Activated CD8-positive, alpha-beta memory T cell treated with anti-CD3 and anti-CD28 coated beads, Interleukin-2, amount 50 U/mL, for 1 hour (primary cell): ENCODE data around the gene ALDOC.
"Not testable (repeated sequence)": the region's sequence is repeated elsewhere in the genome, so short reads cannot be mapped to it uniquely, and the experiment has no call there.

Experiments
- DNase-seq: peaks from one replicate; pipeline ENCODE4 v3.0.0-alpha.2; 2020; ENCODE audit errors: extremely low read depth

The ALDOC gene

GRCh38 chr17:28582513-28582912, 5.8 kb upstream of the ALDOC start:
- no peak for DNase-seq

- no peak for DNase-seq
Observed at GRCh38 chr17:28580959-28581358, 4.3 kb upstream of the ALDOC start.

GRCh38 chr17:28579526-28579925, 2.8 kb upstream of the ALDOC start:
- no peak for DNase-seq

GRCh38 chr17:28578246-28579195, 1.8 kb upstream of the ALDOC start:
- no peak for DNase-seq

GRCh38 chr17:28577466-28577824, 750 bp upstream of the ALDOC start:
- no peak for DNase-seq

- not testable (repeated sequence) for DNase-seq
Observed at GRCh38 chr17:28576016-28576415, 679 bp downstream of the ALDOC start.

- no peak for DNase-seq
Observed at GRCh38 chr17:28575126-28575795, 1.4 kb downstream of the ALDOC start.

- DNase-seq = no peak
Observed at GRCh38 chr17:28574526-28574925, 2.2 kb downstream of the ALDOC start.

- DNase-seq = no peak
Observed at GRCh38 chr17:28573966-28574480, 2.7 kb downstream of the ALDOC start.

- DNase-seq = no peak
Observed at GRCh38 chr17:28573521-28573920, 3.2 kb downstream of the ALDOC start.

- no peak for DNase-seq
Observed at GRCh38 chr17:28573040-28573380, 3.7 kb downstream of the ALDOC start.

GRCh38 chr17:28572259-28573039, 4.2 kb downstream of the ALDOC start:
- DNase-seq = no peak

GRCh38 chr17:28571361-28572122, 5.2 kb downstream of the ALDOC start, which contains the start of gene PIGS:
Gene PIGS (minus strand): TSS chr17:28571524. CDS start chr17:28571496, 28 bp downstream.
- peak; percentile 68 for DNase-seq

- no peak for DNase-seq
Observed at GRCh38 chr17:28570716-28571360, 5.9 kb downstream of the ALDOC start.

GRCh38 chr17:28569446-28569845, 7.2 kb downstream of the ALDOC start:
- DNase-seq = no peak

- DNase-seq = no peak
Observed at GRCh38 chr17:28567604-28568003, 9.1 kb downstream of the ALDOC start.

GRCh38 chr17:28563475-28563874, 13.2 kb downstream of the ALDOC start:
- DNase-seq = no peak

- no peak for DNase-seq
Observed at GRCh38 chr17:28555022-28555421, 21.7 kb downstream of the ALDOC start.

GRCh38 chr17:28554565-28554964, 22.1 kb downstream of the ALDOC start:
- DNase-seq = no peak

- no peak for DNase-seq
Observed at GRCh38 chr17:28553000-28553505, 23.6 kb downstream of the ALDOC start.
